Lung (tissue), 12 donors: ENCODE measurements around the gene ALOX12B. TPM values are rescaled to one million over a fixed set of nuclear protein-coding genes. Genes with fewer than 3 reads are reported as not detected.

Experiments
- ATAC-seq: fragments of 200-7000 bp; cut with Tn5 transposase; one replicate; pipeline ENCODE4 v1.9.1; 2020; ENCODE audit warnings: moderate number of reproducible peaks; ENCODE audit not compliant: insufficient read depth, low FRiP score
- DNase-seq, 3 donors: peaks; one replicate each; pipeline ENCODE4 v3.0.0-alpha.2; 2013 to 2017
- H3K27ac ChIP-seq, 2 donors: one replicate each; pipeline ENCODE4 v1.5.1; 2013; ENCODE audit warnings: mild to moderate bottlenecking in 2 of 2, moderate library complexity in 2 of 2, control low read depth in 1 of 2, inconsistent platforms in 1 of 2, low read depth in 1 of 2, low read length in 1 of 2
- H3K27me3 ChIP-seq, 3 donors: one replicate each; pipeline ENCODE4 v1.5.1; 2013; ENCODE audit warnings: low read length in 2 of 3; ENCODE audit not compliant: control insufficient read depth in 3 of 3, insufficient read depth in 3 of 3
- H3K36me3 ChIP-seq, 4 donors: one replicate each; pipeline ENCODE4 v1.5.1; 2013; ENCODE audit warnings: low read length in 4 of 4, mild to moderate bottlenecking in 1 of 4, moderate library complexity in 1 of 4; ENCODE audit not compliant: control insufficient read depth in 4 of 4, insufficient read depth in 4 of 4
- H3K4me1 ChIP-seq, 5 donors: one replicate each; pipeline ENCODE4 v1.5.1; 2013; ENCODE audit warnings: low read length in 5 of 5, mild to moderate bottlenecking in 2 of 5, moderate library complexity in 1 of 5; ENCODE audit not compliant: control insufficient read depth in 5 of 5, insufficient read depth in 5 of 5
- H3K4me3 ChIP-seq: one replicate; pipeline ENCODE4 v1.5.1; 2013; ENCODE audit warnings: mild to moderate bottlenecking, control low read depth, moderate library complexity
- H3K9ac ChIP-seq, 2 donors: one replicate each; pipeline ENCODE4 v1.5.1; 2013; ENCODE audit warnings: low read length in 2 of 2, control low read depth in 1 of 2; ENCODE audit not compliant: insufficient read depth in 1 of 2
- H3K9me3 ChIP-seq, 4 donors: one replicate each; pipeline ENCODE4 v1.5.1; 2013; ENCODE audit warnings: low read length in 3 of 4, mild to moderate bottlenecking in 1 of 4, moderate library complexity in 1 of 4; ENCODE audit not compliant: control insufficient read depth in 4 of 4, insufficient read depth in 3 of 4
- WGBS, 2 donors: extraction: QIAGEN DNeasy Blood & Tissue Kit; methylation state at CpG; one replicate each; pipeline ENCODE4 v1.1.7; 2013; 5-methylcytosine and 5-hydroxymethylcytosine counted together
- polyA plus RNA-seq, 2 donors: library from polyadenylated mRNA; stranded (reverse); fragments of 200-250 nt; gene quantifications; one replicate each; pipeline ENCODE4 v1.2.1, GENCODE V29; 2013
- total RNA-seq, 2 donors: library from RNA; depleted of rRNA in 1 of 2; stranded (reverse); fragments of >200 nt in 1 of 2; gene quantifications; one replicate each; pipeline ENCODE4 v1.2.1, GENCODE V29; 2014 to 2021
- TF ChIP-seq, protein P1 (sequence below): IDR thresholded peaks from 2 replicates; pipeline ENCODE4 v1.5.1; 2012; ENCODE audit warnings: mild to moderate bottlenecking; ENCODE audit errors: control extremely low read depth, extremely low read depth
- donor health status: control.
- donor health status: control.
- donor health status: Bipolar disorder and iron deficiency.
- donor health status: healthy.
- donor health status: DM: yes; HTN: yes; CAD: no.

Gene ALOX12B
- total and polyA plus RNA-seq, 4 donors: 0.06 to 0.48 (median 0.46) TPM; not detected in 1

DNA sequence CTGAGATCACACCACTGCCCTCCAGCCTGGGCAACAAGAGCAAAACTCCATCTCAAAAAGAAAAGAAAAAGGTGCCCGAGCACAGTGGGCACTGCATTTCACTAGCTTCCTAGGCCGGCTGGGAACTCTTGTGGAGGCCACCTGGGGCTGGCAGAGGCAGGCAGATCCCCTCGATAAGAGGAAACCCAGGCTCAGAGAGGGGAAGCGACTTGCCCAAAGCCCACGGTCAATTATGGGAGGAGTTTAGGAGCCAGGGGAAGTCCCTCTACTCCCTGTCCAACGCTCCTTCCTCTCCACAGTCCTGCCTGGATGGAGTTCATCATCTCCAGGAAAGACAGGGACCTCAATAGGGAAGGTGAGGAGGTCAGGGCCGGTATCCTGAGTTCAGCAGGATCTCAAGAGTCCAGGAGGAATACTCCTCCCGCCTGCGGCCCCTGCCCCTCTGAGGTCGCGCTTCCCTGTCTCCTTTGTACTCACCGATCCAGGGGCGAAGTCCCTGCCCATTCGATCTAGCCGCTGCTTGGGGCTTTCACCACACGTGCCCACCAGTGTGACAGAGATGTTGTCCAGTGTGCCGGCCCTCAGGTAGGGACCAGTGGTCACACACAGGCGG is 30.0 kb upstream of the ALOX12B start:
- 4 to 6% methylated on average over 17 to 18 of the region's 18 CpGs for whole genome bisulfite sequencing, 2 donors
- Histone ChIP-seq H3K27ac (no peak overlapping the region), H3K36me3 (no peaks in the 10 kb centered on the region), H3K4me1 (peaks cover 0 to 30% (median 10%) of the 10 kb centered on the region in 5 donors), H3K9ac (no peak overlapping the region), H3K9me3 (no peaks in the 10 kb centered on the region), H3K27me3 (peaks cover 0 to 57% (median 39%) of the 10 kb centered on the region in 3 donors), H3K4me3 (no peak overlapping the region)
- ATAC-seq (no peak), DNase-seq (no peak)
- TF ChIP-seq, protein P1, sequence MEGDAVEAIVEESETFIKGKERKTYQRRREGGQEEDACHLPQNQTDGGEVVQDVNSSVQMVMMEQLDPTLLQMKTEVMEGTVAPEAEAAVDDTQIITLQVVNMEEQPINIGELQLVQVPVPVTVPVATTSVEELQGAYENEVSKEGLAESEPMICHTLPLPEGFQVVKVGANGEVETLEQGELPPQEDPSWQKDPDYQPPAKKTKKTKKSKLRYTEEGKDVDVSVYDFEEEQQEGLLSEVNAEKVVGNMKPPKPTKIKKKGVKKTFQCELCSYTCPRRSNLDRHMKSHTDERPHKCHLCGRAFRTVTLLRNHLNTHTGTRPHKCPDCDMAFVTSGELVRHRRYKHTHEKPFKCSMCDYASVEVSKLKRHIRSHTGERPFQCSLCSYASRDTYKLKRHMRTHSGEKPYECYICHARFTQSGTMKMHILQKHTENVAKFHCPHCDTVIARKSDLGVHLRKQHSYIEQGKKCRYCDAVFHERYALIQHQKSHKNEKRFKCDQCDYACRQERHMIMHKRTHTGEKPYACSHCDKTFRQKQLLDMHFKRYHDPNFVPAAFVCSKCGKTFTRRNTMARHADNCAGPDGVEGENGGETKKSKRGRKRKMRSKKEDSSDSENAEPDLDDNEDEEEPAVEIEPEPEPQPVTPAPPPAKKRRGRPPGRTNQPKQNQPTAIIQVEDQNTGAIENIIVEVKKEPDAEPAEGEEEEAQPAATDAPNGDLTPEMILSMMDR: no peak

DNA sequence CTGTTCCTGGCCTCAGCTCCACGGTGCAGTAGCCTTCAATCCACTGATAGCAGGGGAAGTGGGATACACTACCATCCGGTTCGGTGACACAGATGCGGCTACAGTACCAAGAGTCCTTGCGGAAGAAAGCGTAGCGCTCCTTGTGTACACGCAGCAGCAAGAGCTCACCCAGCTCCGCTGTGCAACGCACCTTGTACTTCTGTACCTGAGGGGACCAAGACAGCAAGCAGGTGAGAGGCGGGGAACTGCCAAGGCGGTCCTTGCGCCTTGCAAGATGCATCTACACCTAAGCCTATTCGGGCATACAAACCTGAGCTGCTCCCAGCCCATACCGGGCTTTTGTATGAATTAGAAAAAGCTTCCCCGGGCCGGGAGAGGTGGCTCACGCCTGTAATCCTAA is 29.3 kb upstream of the ALOX12B start:
- Histone ChIP-seq H3K27ac (no peak overlapping the region), H3K4me3 (no peak overlapping the region), H3K27me3 (peaks cover 0 to 54% (median 44%) of the 10 kb centered on the region in 3 donors), H3K36me3 (no peaks in the 10 kb centered on the region), H3K4me1 (peaks cover 0 to 25% (median 9%) of the 10 kb centered on the region in 5 donors), H3K9me3 (no peaks in the 10 kb centered on the region), H3K9ac (no peak overlapping the region)
- TF ChIP-seq, protein P1: no peak
- ATAC-seq (no peak), DNase-seq (no peak)
- 42 to 49% methylated on average over 18 of the region's 18 CpGs for WGBS, 2 donors

DNA sequence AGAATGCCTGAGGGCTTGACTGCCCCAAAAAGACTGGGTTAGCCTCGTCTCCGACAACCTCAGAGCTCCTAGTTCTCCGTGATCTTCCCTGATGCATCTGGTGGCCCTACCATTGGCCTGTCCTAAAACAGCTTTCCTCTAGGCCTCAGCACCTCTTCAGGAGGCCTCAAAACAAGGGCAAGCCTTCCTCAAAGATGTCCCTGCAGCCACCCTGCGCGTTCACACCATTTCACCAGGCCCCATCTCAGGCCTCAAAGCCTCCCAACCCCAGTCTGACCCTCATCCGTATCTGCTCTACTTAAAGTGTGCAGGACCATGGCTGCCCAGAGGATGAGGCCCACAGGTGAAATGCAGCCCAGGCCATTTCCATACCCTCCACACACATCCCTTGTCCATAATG is 23.4 kb upstream of the ALOX12B start:
- peaks cover 0 to 48% (median 47%) of the 10 kb centered on the region in 3 donors for H3K27me3 ChIP-seq
- DNase-seq: no peak
- peaks cover 0 to 4% (median 0%) of the 10 kb centered on the region in 4 donors for H3K9me3 ChIP-seq
- ATAC-seq: no peak
- WGBS, 2 donors: 94 to 95% methylated on average over 6 of the region's 6 CpGs
- peaks cover 0 to 8% (median 0%) of the 10 kb centered on the region in 5 donors for H3K4me1 ChIP-seq
- H3K36me3 ChIP-seq: no peaks in the 10 kb centered on the region
- TF ChIP-seq, protein P1: no peak
- no peak overlapping the region for H3K9ac ChIP-seq
- no peak overlapping the region for H3K27ac ChIP-seq
- H3K4me3 ChIP-seq: no peak overlapping the region

DNA sequence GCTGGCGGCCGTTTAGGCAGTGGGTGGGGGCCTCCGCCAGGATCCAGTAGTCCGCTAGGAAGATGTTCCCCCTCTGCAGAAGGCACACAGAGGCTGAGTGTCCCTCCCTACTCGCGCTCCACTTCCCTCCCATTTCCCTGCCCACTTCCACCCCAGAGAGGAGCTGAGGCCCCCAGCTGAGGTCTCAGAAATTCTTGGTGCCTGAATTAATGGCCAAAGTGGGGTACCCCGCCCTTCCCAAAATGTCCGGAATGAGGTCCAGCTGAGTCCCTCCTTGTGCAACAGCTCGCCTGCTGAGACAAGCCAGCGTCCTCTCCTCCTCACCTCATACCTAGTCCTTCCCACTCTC is 22.9 kb upstream of the ALOX12B start:
- 21% methylated on average over 10 of the region's 10 CpGs for WGBS, 2 donors
- Histone ChIP-seq H3K4me3 (no peak overlapping the region), H3K27ac (no peak overlapping the region), H3K4me1 (peaks cover 0 to 8% (median 0%) of the 10 kb centered on the region in 5 donors), H3K27me3 (peaks cover 0 to 44% (median 43%) of the 10 kb centered on the region in 3 donors), H3K36me3 (no peaks in the 10 kb centered on the region), H3K9ac (no peak overlapping the region), H3K9me3 (peaks cover 0 to 4% (median 0%) of the 10 kb centered on the region in 4 donors)
- ATAC-seq (no peak), DNase-seq (no peak)
- TF ChIP-seq, protein P1: no peak
